ENCODE measurements around the gene ZNF525. TPM values are rescaled to one million over a fixed set of nuclear protein-coding genes. Genes with fewer than 3 reads are reported as not detected.
A peak's percentile ranks its signal among the peaks of the same experiment; 100 is the strongest.
"Not testable (repeated sequence)": the region's sequence is repeated elsewhere in the genome, so short reads cannot be mapped to it uniquely, and the experiment has no call there.

Gene ZNF525
- total RNA-seq, 1 experiment from 2014 or later, result 6.3 TPM

DNA sequence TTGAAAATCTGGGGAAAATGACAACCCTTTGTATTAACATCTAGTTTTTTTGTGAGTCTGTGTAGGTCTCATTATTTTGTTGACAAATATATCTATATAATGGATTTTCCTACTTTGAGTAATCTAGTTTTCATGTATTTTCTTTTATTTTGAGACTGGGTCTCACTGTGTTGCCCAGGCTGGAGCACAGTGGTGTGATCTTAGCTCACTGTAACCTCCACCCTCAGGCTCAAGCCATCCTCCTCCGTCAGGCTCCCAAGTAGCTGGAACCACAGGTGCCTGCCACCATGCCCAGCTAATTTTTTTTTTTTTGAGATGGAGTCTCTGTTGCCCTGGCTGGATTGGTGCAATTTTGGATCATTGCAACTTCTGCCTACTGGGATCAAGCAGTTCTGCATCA, 9.2 kb downstream of the ZNF525 start:
- DNase-seq (ENCODE audit: low read depth in 1 of 2, low spot score in 2 of 2), result no peak
- Histone ChIP-seq H3K9me3 (replicated peaks) (no peaks in the 10 kb centered on the region; the same call in 1 of the 2 replicates), H3K4me1 (replicated peaks) (no peaks in the 10 kb centered on the region)

DNA sequence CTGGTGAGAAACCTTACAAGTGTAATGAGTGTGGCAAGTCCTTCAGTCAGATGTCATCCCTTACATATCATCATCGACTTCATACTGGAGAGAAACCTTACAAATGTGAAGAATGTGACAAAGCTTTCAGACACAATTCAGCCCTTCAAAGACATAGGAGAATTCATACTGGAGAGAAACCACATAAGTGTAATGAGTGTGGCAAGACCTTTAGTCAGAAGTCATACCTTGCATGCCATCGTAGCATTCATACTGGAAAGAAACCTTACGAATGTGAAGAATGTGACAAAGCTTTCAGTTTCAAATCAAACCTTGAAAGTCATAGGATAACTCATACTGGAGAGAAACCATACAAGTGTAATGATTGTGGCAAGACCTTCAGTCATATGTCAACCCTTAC, 15.9 kb downstream of the ZNF525 start:
- Histone ChIP-seq H3K36me3 (peaks cover 6% of the 10 kb centered on the region; the same call in 1 of the 2 replicates), H3K4me3 (no peak overlapping the region), H3K27ac (no peak overlapping the region), H3K27me3 (replicated peaks) (no peaks in the 10 kb centered on the region), H3K4me1 (replicated peaks) (no peaks in the 10 kb centered on the region), H3K9me3 (replicated peaks) (no peaks in the 10 kb centered on the region; the same call in 1 of the 2 replicates)
- no peak for DNase-seq (ENCODE audit: low read depth in 1 of 2, low spot score in 2 of 2)

More for the DNA sequence above, 9.2 kb downstream of the ZNF525 start:
- no peak overlapping the region for H3K4me3 ChIP-seq
- H3K36me3 ChIP-seq, result peaks cover 4% of the 10 kb centered on the region; the same call in 1 of the 2 replicates
- no peaks in the 10 kb centered on the region for H3K27me3 ChIP-seq (replicated peaks)
- no peak overlapping the region for H3K27ac ChIP-seq

DNA sequence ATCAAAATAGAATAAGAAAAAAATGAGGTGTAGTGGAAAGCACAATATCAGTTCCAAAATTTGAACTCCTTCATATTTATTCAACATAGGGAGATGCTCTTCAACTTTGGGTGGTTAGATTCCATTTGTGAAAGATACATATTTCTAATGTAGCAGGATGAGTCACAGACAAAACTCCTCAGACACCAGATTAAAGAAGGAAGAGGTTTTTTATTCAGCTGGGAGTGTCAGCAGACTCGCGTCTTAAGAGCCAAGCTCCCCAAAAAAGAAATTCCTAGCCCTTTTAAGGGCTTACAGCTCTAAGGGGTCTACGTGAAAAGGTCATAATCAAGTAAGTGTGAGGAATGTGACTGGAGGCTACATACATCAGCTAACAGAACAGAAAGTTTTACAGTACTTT, 22.7 kb downstream of the ZNF525 start:
- H3K27ac ChIP-seq, result no peak overlapping the region
- H3K9me3 ChIP-seq (replicated peaks), result no peaks in the 10 kb centered on the region; the same call in none of the 2 replicates
- H3K4me3 ChIP-seq, result no peak overlapping the region
- no peaks in the 10 kb centered on the region for H3K27me3 ChIP-seq (replicated peaks)
- no peaks in the 10 kb centered on the region for H3K4me1 ChIP-seq (replicated peaks)
- DNase-seq (ENCODE audit: low read depth in 1 of 2, low spot score in 2 of 2), result no peak
- H3K36me3 ChIP-seq, result no peaks in the 10 kb centered on the region

DNA sequence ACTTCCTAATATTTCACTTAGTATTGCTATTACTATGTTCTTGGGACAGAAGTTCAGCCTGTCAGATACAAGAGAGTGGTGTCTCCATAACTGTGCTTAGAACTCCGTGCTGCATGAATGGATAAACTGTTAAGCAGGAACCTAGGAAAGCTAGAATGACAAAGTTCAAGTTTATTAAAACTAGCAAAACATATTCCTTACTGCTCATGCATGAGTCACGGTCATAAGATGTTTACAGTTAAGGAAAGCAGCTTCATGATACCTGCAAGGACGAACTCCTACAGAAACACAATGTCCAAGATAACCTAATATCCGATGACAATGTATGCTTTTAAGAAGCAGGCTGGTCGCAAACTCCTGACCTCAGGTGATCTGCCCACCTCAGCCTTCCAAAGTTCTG, 23.4 kb downstream of the ZNF525 start:
- no peaks in the 10 kb centered on the region for H3K36me3 ChIP-seq
- H3K9me3 ChIP-seq (replicated peaks), result no peaks in the 10 kb centered on the region; the same call in none of the 2 replicates
- H3K27ac ChIP-seq, result no peak overlapping the region
- H3K4me3 ChIP-seq, result no peak overlapping the region
- H3K4me1 ChIP-seq (replicated peaks), result peaks cover 2% of the 10 kb centered on the region; the same call in 1 of the 2 replicates
- no peaks in the 10 kb centered on the region for H3K27me3 ChIP-seq (replicated peaks)
- no peak for DNase-seq (ENCODE audit: low read depth in 1 of 2, low spot score in 2 of 2)

DNA sequence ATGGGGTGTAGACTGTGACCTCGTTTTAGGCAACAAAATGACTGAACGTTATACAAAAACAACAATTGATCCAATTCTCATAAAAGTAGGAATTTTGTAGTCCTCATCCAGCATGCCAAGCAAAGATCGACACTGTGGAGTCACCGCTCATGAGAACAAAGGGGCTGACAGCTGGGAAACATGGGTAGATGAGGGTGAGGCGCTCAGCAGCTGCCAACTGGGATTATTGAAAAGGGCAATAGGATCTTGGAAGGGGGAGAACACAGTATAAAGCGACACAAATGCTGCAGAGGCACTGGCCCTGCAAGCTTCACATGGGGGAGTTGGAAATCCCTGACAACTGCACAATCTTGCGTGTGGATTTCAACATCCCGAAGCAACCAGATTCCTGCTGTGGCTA, 24.1 kb downstream of the ZNF525 start:
- no peaks in the 10 kb centered on the region for H3K27me3 ChIP-seq (replicated peaks)
- H3K4me3 ChIP-seq, result no peak overlapping the region
- H3K9me3 ChIP-seq (replicated peaks), result no peaks in the 10 kb centered on the region; the same call in none of the 2 replicates
- DNase-seq (ENCODE audit: low read depth in 1 of 2, low spot score in 2 of 2), result no peak
- H3K36me3 ChIP-seq, result no peaks in the 10 kb centered on the region
- H3K4me1 ChIP-seq (replicated peaks), result peaks cover 5% of the 10 kb centered on the region
- no peak overlapping the region for H3K27ac ChIP-seq

DNA sequence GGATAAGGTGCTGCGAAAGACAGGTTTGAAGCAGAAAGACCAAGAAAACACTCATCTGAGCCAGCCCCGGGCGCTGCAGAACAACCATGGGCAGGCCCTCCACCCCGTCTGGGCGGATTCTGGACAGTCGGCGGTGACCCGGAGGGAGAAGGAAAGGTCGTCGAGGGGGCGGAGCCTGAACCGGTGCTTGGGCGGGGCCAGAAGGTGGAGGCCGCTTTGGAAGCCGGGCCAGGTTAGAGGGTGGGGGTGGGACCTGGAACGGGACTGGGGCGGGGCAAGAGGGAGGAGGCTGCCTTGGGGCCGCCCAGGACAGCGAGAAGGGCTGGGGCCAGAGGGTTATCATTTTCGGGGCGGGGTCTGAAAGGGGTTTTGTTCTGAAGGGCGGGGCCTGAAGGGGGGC, 24.5 kb downstream of the ZNF525 start:
- peaks cover 7% of the 10 kb centered on the region for H3K4me1 ChIP-seq (replicated peaks)
- H3K9me3 ChIP-seq (replicated peaks), result no peaks in the 10 kb centered on the region; the same call in none of the 2 replicates
- no peak for DNase-seq (ENCODE audit: low read depth in 1 of 2, low spot score in 2 of 2)
- no peak overlapping the region for H3K4me3 ChIP-seq
- H3K27me3 ChIP-seq (replicated peaks), result no peaks in the 10 kb centered on the region
- no peak overlapping the region for H3K27ac ChIP-seq
- no peaks in the 10 kb centered on the region for H3K36me3 ChIP-seq

DNA sequence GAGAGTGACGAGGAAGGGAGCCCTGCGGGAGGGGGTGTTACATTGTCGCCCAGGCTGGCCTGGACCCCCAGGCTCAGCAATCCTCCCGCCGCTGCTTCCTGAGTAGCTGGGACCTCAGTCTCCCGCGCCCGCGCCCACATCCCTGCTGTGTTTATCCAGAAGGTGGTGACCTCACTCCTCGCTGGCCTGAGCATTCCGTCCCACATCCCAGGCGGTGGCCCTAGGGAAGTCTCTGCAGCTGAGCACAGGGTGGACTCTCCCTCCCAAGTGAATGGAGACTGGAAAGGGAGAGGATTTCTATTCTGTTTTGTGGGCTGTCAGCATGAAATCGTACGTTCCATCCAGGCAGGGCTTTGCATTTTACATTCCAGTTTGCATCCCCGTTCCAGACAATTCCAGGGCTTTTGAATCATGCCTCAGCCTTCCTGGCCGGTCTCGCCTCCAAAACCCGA, 29.0 kb downstream of the ZNF525 start:
- Histone ChIP-seq H3K27ac (peak overlapping the region; percentile 40), H3K9me3 (replicated peaks) (no peaks in the 10 kb centered on the region; the same call in none of the 2 replicates), H3K27me3 (replicated peaks) (no peaks in the 10 kb centered on the region), H3K4me3 (peak overlapping the region; percentile 56), H3K4me1 (replicated peaks) (peaks cover 11% of the 10 kb centered on the region), H3K36me3 (peaks cover 5% of the 10 kb centered on the region)
- peak; percentile 73 to 82 for DNase-seq (ENCODE audit: low read depth in 1 of 2, low spot score in 2 of 2)

DNA sequence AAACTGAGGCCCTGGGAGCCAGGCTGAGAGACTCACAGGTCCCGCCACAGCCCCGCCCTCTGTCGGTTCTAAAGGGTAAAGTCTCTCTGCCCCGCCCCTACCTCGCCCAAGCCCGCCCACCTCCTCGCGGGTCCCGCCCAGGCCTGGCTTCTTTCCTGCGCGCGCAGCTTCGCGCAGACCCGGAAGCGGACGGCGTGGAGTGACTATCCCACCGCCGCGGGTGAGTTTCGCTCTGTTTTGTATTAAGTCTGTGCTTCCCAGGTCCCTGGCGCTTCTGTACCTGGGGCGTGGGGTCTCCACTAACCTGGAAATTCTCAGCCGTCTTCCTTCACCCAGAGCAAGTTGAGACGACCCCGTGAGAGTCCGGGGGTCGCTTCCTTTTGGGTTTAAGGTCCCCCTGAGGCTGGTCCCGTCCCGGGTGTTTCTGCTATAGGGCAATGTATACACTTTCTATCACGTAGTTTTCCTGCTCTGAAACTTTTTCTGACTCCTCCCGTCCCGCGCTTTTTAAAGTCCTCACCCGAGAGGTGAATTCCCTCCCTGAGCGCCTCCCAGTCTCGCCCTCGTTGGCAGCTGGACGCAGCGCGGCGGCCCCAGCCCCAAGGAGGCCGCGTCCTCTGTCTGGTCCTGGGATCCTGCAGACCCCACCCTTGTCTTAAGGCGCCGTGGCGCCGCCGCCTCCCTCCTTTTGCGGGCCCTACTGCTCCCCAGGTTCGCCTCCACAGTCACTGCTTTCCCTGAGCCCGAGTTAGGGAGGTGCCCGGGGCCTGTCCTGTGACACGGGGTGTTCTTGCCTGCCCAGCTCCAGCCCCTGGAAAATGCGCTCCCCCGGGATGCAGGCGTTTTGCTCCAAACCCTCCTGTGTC, 29.7 kb downstream of the ZNF525 start, which contains the start of gene ZNF765:
Gene ZNF765 (plus strand): TSS at position 176 of the 866 bp plus-strand sequence. CDS start 2,867 bp downstream, outside the sequence.
- Histone ChIP-seq H3K9me3 (replicated peaks) (no peaks in the 10 kb centered on the region; the same call in 1 of the 2 replicates), H3K27me3 (replicated peaks) (no peaks in the 10 kb centered on the region), H3K36me3 (peaks cover 11% of the 10 kb centered on the region), H3K4me1 (replicated peaks) (peaks cover 11% of the 10 kb centered on the region), H3K4me3 (peak within 1 kb of the TSS; percentile 56), H3K27ac (peak within 1 kb of the TSS; percentile 40)
- peak; percentile 84 to 94 for DNase-seq (ENCODE audit: low read depth in 1 of 2, low spot score in 2 of 2)

DNA sequence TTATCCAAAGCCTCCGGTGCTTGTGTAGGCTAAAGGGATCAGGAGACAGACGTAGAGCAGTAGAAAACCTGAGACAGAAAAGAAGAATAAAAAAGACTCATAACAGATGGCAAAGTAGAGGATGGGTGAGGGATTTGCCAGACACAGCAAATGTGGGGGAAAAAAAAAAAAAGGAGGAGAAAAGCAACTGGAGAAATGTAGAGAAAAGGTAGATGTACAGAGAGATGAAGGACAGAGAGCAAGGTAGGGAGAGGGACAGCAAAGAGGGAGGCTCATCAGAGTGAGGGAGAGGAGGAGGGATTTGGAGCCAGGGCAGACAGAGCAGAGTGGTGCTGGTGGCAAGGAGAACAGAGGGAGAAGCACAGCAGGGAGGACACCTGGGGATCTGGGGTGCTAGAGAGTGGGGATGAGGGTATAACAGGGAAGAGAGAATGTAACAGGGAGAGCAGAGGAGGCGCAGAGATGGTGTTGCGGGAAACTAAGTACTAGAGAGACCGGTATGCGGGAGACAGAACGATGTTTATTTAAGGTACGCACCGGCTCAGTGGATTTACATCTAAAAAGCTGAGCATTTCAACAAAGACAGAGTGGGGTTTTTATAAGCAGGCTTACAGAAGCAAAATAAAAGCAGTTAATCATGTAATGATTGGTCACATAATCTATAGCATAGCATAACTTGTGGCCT, 30.5 kb downstream of the ZNF525 start:
- H3K9me3 ChIP-seq (replicated peaks); DNase-seq (ENCODE audit: low read depth in 1 of 2, low spot score in 2 of 2); H3K27me3 ChIP-seq (replicated peaks); H3K27ac ChIP-seq: not testable (repeated sequence)
- Histone ChIP-seq H3K4me3 (peak overlapping the region; percentile 56), H3K36me3 (peaks cover 15% of the 10 kb centered on the region), H3K4me1 (replicated peaks) (peaks cover 11% of the 10 kb centered on the region)

DNA sequence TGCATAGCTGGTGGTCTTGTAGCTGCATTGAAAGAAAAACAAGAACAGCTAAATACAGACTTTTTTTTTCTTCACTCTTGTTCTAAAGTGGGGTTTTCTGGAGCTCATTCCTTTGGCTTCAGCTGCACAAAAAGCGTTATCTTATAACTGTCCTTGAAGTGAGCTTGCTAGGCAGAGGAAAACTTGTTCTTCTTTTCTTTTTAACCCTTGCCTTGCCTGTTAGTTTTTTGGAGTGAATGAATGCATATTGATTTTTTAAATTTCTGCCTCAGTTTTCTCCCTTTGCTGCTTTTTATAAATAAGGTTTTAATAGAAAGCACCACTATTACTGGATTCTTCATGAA, 31.0 kb downstream of the ZNF525 start:
- no peaks in the 10 kb centered on the region for H3K27me3 ChIP-seq (replicated peaks)
- H3K9me3 ChIP-seq (replicated peaks), result no peaks in the 10 kb centered on the region
- no peak overlapping the region for H3K4me3 ChIP-seq
- peaks cover 19% of the 10 kb centered on the region for H3K36me3 ChIP-seq
- H3K4me1 ChIP-seq (replicated peaks), result peaks cover 11% of the 10 kb centered on the region
- H3K27ac ChIP-seq, result no peak overlapping the region
- no peak for DNase-seq (ENCODE audit: low read depth in 1 of 2, low spot score in 2 of 2)

DNA sequence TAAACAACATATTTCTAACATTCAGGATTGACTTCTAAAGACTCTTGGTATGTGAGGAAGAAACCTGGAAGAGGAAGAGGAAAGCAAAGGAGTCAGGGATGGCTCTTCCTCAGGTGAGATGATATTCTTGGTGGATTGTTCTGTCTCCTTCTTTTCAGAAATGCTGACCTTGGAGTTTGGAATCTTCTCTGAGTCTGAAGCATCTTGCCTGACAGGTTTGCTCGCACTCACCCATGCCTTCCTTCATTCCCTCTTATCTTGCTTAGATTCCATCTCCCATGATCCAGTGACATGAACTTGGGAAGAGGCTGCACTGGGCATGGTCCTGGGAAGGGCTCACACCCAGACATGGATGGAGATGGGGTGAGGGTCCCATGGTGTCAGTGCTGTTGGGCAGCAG, 32.4 kb downstream of the ZNF525 start:
- H3K27me3 ChIP-seq (replicated peaks); H3K27ac ChIP-seq; H3K9me3 ChIP-seq (replicated peaks); DNase-seq (ENCODE audit: low read depth in 1 of 2, low spot score in 2 of 2); H3K4me3 ChIP-seq: not testable (repeated sequence)
- Histone ChIP-seq H3K36me3 (peaks cover 26% of the 10 kb centered on the region), H3K4me1 (replicated peaks) (peaks cover 11% of the 10 kb centered on the region)

DNA sequence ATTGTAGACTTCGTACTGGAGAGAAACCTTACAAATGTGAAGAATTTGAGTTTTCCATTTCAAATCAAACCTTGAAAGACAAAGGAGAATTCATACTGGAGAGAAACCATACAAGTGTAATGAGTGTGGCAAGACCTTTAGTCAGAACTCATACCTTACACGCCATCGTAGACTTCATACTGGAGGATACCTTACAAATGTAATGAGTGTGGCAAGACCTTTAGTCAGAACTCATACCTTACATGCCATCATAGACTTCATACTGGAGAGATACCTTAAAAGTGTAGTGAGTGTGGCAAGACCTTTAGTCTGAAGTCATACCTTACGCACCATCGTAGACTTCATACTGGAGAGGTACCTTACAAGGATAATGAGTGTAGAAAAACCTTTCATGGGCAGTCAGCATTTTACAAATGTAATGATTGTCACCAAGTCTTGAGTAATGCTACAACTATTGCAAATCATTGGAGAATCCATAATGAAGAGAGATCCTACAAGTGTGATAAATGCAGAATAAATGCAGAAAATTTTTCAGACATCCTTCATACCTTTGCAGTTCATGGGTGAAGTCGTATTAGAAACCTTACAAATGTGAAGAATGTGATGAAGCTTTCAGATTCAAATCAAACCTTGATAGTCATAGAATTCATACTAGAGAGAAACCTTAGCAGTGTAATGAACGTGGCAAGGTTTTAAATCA, 44.1 kb downstream of the ZNF525 start:
- DNase-seq (ENCODE audit: low read depth in 1 of 2, low spot score in 2 of 2), result no peak
- Histone ChIP-seq H3K27me3 (replicated peaks) (no peaks in the 10 kb centered on the region), H3K36me3 (peaks cover 53% of the 10 kb centered on the region), H3K9me3 (replicated peaks) (peaks cover 10% of the 10 kb centered on the region), H3K4me3 (no peak overlapping the region), H3K27ac (no peak overlapping the region), H3K4me1 (replicated peaks) (no peaks in the 10 kb centered on the region)

DNA sequence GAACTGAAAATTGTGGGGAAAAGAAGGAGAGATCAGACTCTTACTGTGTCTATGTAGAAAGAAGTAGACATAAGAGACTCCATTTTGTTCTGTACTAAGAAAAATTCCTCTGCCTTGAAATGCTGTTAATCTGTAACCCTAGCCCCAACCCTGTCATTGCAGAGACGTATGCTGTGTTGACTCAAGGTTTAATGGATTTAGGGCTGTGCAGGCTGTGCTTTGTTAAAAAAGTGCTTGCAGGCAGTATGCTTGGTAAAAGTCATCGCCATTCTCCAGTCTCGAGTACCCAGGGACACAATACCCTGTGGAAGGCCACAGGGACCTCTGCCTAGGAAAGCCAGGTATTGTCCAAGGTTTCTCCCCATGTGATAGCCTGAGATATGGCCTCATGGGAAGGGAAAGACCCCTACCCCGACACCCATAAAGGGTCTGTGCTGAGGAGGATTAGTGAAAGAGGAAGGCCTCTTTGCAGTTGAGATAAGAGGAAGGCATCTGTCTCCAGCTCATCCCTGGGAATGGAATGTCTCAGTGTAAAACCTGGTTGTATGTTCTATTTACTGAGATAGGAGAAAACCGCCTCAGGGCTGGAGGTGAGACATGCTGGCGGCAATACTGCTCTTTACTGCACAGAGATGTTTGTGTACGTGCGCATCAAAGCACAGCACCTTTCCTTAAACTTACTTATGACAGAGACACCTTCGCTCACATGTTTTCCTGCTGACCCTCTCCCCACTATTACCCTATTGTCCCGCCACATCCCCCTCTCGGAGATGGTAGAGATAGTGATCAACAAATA, 55.2 kb downstream of the ZNF525 start:
- not testable (repeated sequence) for H3K36me3 ChIP-seq; DNase-seq (ENCODE audit: low read depth in 1 of 2, low spot score in 2 of 2); H3K27me3 ChIP-seq (replicated peaks); H3K27ac ChIP-seq; H3K4me1 ChIP-seq (replicated peaks); H3K4me3 ChIP-seq
- peaks cover 13% of the 10 kb centered on the region for H3K9me3 ChIP-seq (replicated peaks)

All from SJSA1 (cell line).